HG03108 (cell line): Measurements from ENCODE around the gene GPX4.

Experiments used
- ATAC-seq: cut with Tn5 transposase; IDR thresholded peaks from one replicate; pipeline ENCODE4 v1.9.1; 2021; ENCODE audit warnings: moderate library complexity; ENCODE audit not compliant: unreplicated experiment

GPX4 gene

GRCh38 chr19:1084024-1084868, 19.5 kb upstream of the GPX4 start:
- ATAC-seq = no peak

DNA sequence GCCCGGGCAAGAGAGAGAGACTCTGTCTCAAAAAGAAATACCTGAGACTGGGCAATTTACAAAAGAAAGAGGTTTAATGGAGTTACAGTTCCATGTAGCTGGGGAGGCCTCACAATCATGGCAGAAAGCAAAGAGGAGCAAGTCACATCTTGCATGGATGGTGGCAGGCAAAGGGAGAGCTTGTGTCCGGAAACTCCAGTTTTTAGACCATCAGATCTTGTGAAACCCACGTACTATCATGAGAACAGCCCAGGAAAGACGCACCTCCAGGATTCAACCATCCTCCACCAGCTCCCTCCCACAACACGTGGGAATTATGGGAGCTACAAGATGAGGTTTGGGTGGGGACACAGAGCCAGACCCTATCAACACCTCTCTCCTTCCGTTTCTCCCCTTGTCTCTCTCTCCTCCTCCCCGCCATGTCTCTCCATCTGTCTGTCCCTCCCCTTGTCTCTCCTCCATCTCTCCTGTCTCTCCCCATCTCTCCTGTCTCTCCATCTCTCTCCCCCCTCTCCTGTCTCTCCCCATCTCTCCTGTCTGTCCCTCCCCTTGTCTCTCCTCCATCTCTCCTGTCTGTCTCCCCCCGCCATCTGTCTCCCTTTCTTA, 18.6 kb upstream of the GPX4 start:
- no peak for ATAC-seq

DNA sequence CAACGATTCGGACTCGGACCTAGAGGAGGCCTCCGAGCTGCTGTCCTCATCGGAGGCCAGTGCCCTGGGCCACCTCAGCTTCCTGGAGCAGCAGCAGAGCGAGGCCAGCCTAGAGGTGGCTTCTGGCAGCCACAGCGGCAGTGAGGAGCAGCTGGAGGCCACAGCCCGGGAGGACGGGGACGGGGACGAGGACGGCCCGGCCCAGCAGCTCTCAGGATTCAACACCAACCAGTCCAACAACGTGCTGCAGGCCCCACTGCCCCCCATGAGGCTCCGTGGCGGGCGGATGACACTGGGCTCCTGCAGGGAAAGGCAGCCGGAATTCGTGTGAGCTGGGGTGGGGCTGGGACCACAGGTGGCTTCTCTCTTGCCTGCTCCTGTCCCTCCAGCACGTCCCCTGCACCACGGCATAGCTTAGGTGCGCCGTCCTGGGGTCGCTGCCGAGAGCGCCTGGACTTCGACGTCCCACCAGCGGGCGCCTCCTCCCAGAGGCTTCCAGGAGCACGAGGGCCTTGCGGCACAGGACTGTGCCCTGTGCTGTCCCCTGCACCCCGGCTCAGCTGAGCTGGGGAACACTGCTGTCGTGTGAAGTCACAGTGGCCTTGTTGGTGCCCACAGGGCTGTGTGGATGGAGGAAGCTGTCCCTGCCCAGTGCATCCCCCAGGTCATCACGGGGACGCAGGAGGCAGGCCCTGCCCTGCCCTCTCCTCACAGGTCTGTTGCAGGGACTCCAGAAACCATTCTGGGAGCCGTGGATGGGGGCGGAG, 17.9 kb upstream of the GPX4 start:
- no peak for ATAC-seq

- ATAC-seq = no peak
These were observed 17.2 kb upstream of the GPX4 start for GRCh38 chr19:1086613-1087012.

DNA sequence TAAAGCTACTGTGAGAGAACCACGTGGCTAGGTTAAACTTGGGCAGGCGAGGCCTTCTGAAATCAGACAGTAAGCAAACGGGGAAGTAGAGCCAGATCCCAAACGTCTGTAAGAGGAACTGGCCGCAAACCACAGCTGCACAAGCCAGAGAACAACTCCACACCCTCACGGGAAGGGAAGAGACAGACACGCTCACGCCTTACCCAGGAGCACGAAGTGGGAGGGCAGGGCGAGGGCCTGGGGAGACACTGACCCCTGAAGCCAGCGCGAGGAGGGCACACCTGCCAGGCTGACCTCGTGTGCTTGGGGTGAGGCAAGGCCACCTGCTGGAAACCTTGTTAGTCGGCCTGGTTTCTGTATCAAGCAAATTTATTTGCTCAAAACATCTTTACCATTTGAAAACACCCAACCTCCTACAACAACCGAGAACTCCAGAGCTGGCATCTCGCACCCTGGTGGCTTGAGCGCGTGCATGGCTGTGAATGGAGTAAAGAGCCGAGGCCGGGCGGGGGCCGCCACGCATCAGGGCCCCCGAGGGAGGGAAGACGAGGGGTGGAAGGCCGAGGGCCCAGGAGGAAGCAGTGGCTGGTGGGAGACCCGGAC, 15.9 kb upstream of the GPX4 start:
- ATAC-seq = no peak

GRCh38 chr19:1088416-1089010, 15.3 kb upstream of the GPX4 start:
- ATAC-seq = no peak

DNA sequence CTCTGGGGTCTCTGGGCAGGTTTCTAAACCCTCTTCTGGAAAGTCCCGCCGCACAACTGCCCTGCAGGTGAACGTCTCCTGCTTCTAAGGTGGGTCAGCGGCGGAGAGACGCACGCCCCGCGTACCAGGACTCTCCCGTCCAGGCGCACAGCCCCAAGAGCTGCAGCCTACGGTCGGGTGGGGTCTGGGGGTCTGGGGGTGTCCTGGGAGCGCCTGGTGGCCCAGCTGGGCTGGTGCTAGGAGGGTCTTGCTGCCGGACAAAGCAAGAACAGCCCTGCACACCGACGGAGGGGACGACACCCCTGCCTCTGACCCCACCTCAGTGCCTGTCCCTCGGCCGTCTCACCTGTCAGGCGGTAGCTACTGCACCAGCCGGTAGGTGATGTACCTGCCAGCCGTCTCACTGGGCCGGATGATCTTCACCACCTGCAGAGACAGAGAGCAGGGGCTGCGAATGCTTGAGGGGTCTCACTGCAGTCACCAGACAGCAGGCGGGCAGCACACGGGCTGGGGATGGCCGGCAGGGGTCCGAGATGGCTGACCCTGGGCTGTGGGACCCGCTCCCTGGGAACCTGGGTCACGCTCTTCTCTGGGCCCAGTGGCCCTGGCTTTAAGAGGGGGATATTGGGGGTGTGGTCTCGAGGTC, 14.5 kb upstream of the GPX4 start:
- ATAC-seq = no peak

DNA sequence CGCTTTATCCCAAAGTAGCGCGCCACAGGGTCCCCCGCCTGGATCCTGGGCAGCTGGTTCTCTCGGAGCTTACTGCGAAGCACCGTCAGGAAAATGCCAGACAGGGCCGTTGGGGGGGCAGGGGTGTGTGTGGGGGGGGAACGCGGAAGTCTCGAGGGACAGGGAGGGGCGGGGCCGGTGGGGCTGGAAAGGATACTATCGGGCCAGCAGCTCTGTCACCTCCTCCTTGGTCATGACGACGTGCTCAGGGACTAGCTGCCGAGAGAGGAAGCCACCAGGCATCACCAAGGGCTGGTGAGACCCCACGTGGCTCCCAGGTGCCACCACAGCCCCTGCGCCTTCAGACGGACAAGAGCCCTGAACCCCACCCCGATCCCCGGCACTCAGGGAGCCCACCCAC, 13.9 kb upstream of the GPX4 start:
- ATAC-seq = no peak

GRCh38 chr19:1090731-1091543, 12.9 kb upstream of the GPX4 start:
- ATAC-seq = no peak

GRCh38 chr19:1091544-1092175, 12.1 kb upstream of the GPX4 start:
- no peak for ATAC-seq

- no peak for ATAC-seq
These were observed 10.5 kb upstream of the GPX4 start for GRCh38 chr19:1093330-1093729.

GRCh38 chr19:1093811-1094553, 9.8 kb upstream of the GPX4 start:
- no peak for ATAC-seq

GRCh38 chr19:1094655-1094977, 9.2 kb upstream of the GPX4 start:
- no peak for ATAC-seq

DNA sequence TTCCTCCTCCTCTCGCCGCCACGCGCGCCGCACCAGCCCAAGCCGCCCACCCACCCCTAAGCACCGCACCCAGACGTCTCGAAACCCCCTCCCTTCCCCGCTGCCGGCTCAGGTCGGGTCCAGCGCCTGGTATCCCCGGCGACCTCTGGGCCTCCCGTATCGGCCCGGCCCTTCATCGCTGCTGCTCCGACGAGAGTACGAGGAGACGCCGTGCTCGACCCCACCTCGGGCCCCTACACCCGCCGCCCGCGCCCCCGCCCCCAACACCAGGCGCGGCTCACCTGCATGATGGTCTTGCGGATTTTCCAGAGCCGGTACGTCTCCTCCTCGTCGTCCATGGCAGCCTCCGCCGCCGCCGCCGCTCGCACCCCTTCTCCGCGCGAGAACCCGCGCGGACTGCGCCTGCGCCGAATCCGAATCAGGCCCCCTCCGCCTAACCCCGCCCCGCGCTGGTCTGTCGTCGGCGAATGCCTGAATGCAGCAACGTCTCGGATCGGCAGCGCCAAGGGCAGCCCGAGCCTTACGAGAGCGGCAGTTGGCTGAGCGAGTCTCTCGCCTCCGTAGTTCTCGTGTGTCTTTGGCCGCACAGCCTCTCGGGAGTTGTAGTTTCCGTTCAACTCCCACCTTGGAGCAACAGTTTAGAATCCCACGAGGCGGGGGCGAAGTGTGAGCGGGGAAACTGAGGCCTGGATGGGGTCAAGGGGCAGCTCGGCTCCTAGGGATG, 8.7 kb upstream of the GPX4 start, which contains the start of gene POLR2E:
Gene POLR2E, minus strand, starts transcription at position 398 of the 724 bp plus-strand sequence. Its CDS starts 60 bp downstream, at position 338.
- peak; percentile 81 for ATAC-seq

- no peak for ATAC-seq
These were observed 6.0 kb upstream of the GPX4 start for GRCh38 chr19:1097810-1098176.

- ATAC-seq = no peak
These were observed 5.4 kb upstream of the GPX4 start for GRCh38 chr19:1098177-1099051.

DNA sequence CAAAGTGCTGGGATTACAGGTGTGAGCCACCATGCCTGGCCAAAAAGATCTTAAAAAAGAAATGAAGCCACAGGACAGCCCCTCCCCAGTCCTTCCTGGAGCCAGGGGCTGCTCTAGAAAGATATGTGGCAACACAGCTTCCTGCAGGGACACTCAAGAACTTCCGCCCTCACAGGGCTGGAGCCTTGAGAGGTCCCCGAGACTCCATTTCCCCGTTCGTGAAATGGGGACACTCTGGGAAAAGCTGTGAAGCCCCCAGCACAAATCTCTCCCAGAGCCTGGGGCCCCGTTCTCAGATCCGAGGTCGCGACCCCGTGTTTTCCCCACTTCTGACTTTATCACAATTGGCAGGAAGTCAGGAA, 2.5 kb upstream of the GPX4 start:
- ATAC-seq = no peak
